Testis (tissue), 2 donors: Measurements from ENCODE around the gene CAMTA1.

Source experiments
- CTCF ChIP-seq, 3 experiments: fragments of 450-650 bp in 2 of 3; fragments of 200-600 bp in 1 of 3; sonication (generic) in 1 of 3; IDR thresholded peaks; one replicate each; pipeline ENCODE4 v1.5.1; 2016 to 2019; ENCODE audit warnings: antibody characterized with exemption in 3 of 3, mild to moderate bottlenecking in 2 of 3, moderate library complexity in 1 of 3
- POLR2A ChIP-seq: fragments of 450-650 bp; IDR thresholded peaks from one replicate; pipeline ENCODE4 v1.6.1; 2017; ENCODE audit warnings: antibody characterized with exemption, mild to moderate bottlenecking, moderate library complexity

DNA sequence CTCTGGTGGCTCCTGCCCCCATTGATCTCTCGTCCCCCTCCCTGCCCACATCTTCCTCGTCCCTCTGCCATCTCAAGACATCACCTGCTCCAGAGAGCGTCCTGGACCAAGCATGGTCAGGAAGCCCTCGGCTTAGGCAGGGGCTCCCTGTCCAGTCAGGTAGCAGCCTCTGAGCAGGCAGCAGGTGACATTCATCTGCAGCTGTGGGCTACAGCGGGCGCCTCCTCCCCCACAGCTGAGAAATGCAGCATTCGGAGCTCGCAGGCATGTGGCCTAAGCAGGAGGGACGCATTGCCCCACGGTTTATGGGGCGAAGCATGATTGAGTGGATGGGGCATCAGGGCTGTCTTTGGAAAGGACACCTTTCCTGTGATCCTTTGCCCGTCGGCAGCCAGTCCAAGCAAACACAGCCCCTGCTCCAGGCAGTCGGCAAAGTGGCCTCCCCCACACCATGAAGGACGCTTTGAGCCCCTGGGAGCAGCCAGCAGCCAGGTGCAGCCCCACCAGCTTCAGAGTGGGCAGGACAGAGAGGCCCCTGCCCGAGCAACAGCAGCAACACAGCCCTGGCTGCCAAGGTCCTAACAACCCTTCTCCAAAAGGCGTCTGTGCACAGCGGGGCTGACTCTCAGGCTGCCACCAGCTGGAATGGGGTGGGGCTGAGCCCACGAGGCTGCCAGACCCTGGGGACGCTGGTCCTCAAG, 751.8 kb downstream of the CAMTA1 start:
- TF ChIP-seq CTCF (IDR thresholded peaks at IDR 0.05) (no peak), POLR2A (no peak)
